ENCODE data around the gene PSD4.

PSD4 gene

GRCh38 chr2:113179446-113180045 is 5.8 kb downstream of the PSD4 start:
- in situ Hi-C loops (cut with MboI; ENCODE audit: low sequenced_read_pairs), result no loop called here
- H3K36me3 ChIP-seq (replicated peaks), result no peaks in the 10 kb centered on the region
- H3K27me3 ChIP-seq (ENCODE audit: low read depth), result no peaks in the 10 kb centered on the region
- no peaks in the 10 kb centered on the region for H3K4me1 ChIP-seq
- no peaks in the 10 kb centered on the region for H3K9me3 ChIP-seq
- H3K4me3 ChIP-seq, result no peak overlapping the region
- no peak for DNase-seq (ENCODE audit: low spot score in 2 of 2)

- Histone ChIP-seq H3K4me3 (no peak overlapping the region), H3K9me3 (no peaks in the 10 kb centered on the region), H3K36me3 (replicated peaks) (no peaks in the 10 kb centered on the region), H3K27me3 (ENCODE audit: low read depth) (no peaks in the 10 kb centered on the region), H3K4me1 (no peaks in the 10 kb centered on the region)
- in situ Hi-C loops (cut with MboI; ENCODE audit: low sequenced_read_pairs), result no loop called here
- no peak for DNase-seq (ENCODE audit: low spot score in 2 of 2)
Observed at GRCh38 chr2:113180131-113180946, 6.6 kb downstream of the PSD4 start.

GRCh38 chr2:113181258-113182051 is 7.7 kb downstream of the PSD4 start:
- H3K36me3 ChIP-seq (replicated peaks), result no peaks in the 10 kb centered on the region
- H3K4me1 ChIP-seq, result no peaks in the 10 kb centered on the region
- in situ Hi-C loops (cut with MboI; ENCODE audit: low sequenced_read_pairs), result no loop called here
- no peak for DNase-seq (ENCODE audit: low spot score in 2 of 2)
- H3K4me3 ChIP-seq, result no peak overlapping the region
- H3K27me3 ChIP-seq (ENCODE audit: low read depth), result no peaks in the 10 kb centered on the region
- H3K9me3 ChIP-seq, result no peaks in the 10 kb centered on the region

- H3K4me1 ChIP-seq, result no peaks in the 10 kb centered on the region
- no peak for DNase-seq (ENCODE audit: low spot score in 2 of 2)
- no peaks in the 10 kb centered on the region for H3K9me3 ChIP-seq
- H3K36me3 ChIP-seq (replicated peaks), result no peaks in the 10 kb centered on the region
- H3K4me3 ChIP-seq, result no peak overlapping the region
- in situ Hi-C loops (cut with MboI; ENCODE audit: low sequenced_read_pairs), result no loop called here
- H3K27me3 ChIP-seq (ENCODE audit: low read depth), result no peaks in the 10 kb centered on the region
Observed at GRCh38 chr2:113182471-113183260, 8.9 kb downstream of the PSD4 start.

GRCh38 chr2:113183264-113183663 is 9.5 kb downstream of the PSD4 start:
- in situ Hi-C loops (cut with MboI; ENCODE audit: low sequenced_read_pairs), result no loop called here
- Histone ChIP-seq H3K27me3 (ENCODE audit: low read depth) (no peaks in the 10 kb centered on the region), H3K4me1 (no peaks in the 10 kb centered on the region), H3K4me3 (no peak overlapping the region), H3K9me3 (no peaks in the 10 kb centered on the region), H3K36me3 (replicated peaks) (no peaks in the 10 kb centered on the region)
- no peak for DNase-seq (ENCODE audit: low spot score in 2 of 2)

- Histone ChIP-seq H3K36me3 (replicated peaks) (no peaks in the 10 kb centered on the region), H3K4me3 (no peak overlapping the region), H3K9me3 (no peaks in the 10 kb centered on the region), H3K27me3 (ENCODE audit: low read depth) (no peaks in the 10 kb centered on the region), H3K4me1 (no peaks in the 10 kb centered on the region)
- in situ Hi-C loops (cut with MboI; ENCODE audit: low sequenced_read_pairs), result no loop called here
- DNase-seq (ENCODE audit: low spot score in 2 of 2), result no peak
Observed at GRCh38 chr2:113183703-113184102, 9.9 kb downstream of the PSD4 start.

- no peak for DNase-seq (ENCODE audit: low spot score in 2 of 2)
- Histone ChIP-seq H3K9me3 (no peaks in the 10 kb centered on the region), H3K4me3 (no peak overlapping the region), H3K27me3 (ENCODE audit: low read depth) (no peaks in the 10 kb centered on the region), H3K36me3 (replicated peaks) (no peaks in the 10 kb centered on the region), H3K4me1 (no peaks in the 10 kb centered on the region)
- in situ Hi-C loops (cut with MboI; ENCODE audit: low sequenced_read_pairs), result no loop called here
Observed at GRCh38 chr2:113184531-113185230, 10.9 kb downstream of the PSD4 start.

- H3K9me3 ChIP-seq, result no peaks in the 10 kb centered on the region
- no peaks in the 10 kb centered on the region for H3K36me3 ChIP-seq (replicated peaks)
- DNase-seq (ENCODE audit: low spot score in 2 of 2), result no peak
- H3K4me3 ChIP-seq, result no peak overlapping the region
- H3K4me1 ChIP-seq, result no peaks in the 10 kb centered on the region
- no peaks in the 10 kb centered on the region for H3K27me3 ChIP-seq (ENCODE audit: low read depth)
- in situ Hi-C loops (cut with MboI; ENCODE audit: low sequenced_read_pairs), result no loop called here
Observed at GRCh38 chr2:113185664-113186432, 12.1 kb downstream of the PSD4 start.

GRCh38 chr2:113186433-113186796 is 12.6 kb downstream of the PSD4 start:
- no peaks in the 10 kb centered on the region for H3K4me1 ChIP-seq
- in situ Hi-C loops (cut with MboI; ENCODE audit: low sequenced_read_pairs), result no loop called here
- H3K4me3 ChIP-seq, result no peak overlapping the region
- no peaks in the 10 kb centered on the region for H3K27me3 ChIP-seq (ENCODE audit: low read depth)
- H3K36me3 ChIP-seq (replicated peaks), result no peaks in the 10 kb centered on the region
- no peak for DNase-seq (ENCODE audit: low spot score in 2 of 2)
- H3K9me3 ChIP-seq, result no peaks in the 10 kb centered on the region

GRCh38 chr2:113187771-113188170 is 14.0 kb downstream of the PSD4 start:
- Histone ChIP-seq H3K27me3 (ENCODE audit: low read depth) (no peaks in the 10 kb centered on the region), H3K4me1 (no peaks in the 10 kb centered on the region), H3K9me3 (no peaks in the 10 kb centered on the region), H3K36me3 (replicated peaks) (no peaks in the 10 kb centered on the region), H3K4me3 (no peak overlapping the region)
- DNase-seq (ENCODE audit: low spot score in 2 of 2), result no peak
- in situ Hi-C loops (cut with MboI; ENCODE audit: low sequenced_read_pairs), result no loop called here

GRCh38 chr2:113190871-113191270 is 17.1 kb downstream of the PSD4 start:
- Histone ChIP-seq H3K36me3 (replicated peaks) (no peaks in the 10 kb centered on the region), H3K27me3 (ENCODE audit: low read depth) (no peaks in the 10 kb centered on the region), H3K9me3 (no peaks in the 10 kb centered on the region), H3K4me3 (no peak overlapping the region), H3K4me1 (no peaks in the 10 kb centered on the region)
- DNase-seq (ENCODE audit: low spot score in 2 of 2), result no peak
- in situ Hi-C loops (cut with MboI; ENCODE audit: low sequenced_read_pairs), result no loop called here

GRCh38 chr2:113192459-113193100 is 18.8 kb downstream of the PSD4 start:
- no peaks in the 10 kb centered on the region for H3K36me3 ChIP-seq (replicated peaks)
- in situ Hi-C loops (cut with MboI; ENCODE audit: low sequenced_read_pairs), result no loop called here
- no peak overlapping the region for H3K4me3 ChIP-seq
- no peaks in the 10 kb centered on the region for H3K4me1 ChIP-seq
- no peak for DNase-seq (ENCODE audit: low spot score in 2 of 2)
- H3K9me3 ChIP-seq, result no peaks in the 10 kb centered on the region
- H3K27me3 ChIP-seq (ENCODE audit: low read depth), result no peaks in the 10 kb centered on the region

Measured in HAP-1 (cell line).